H1 (cell line): ENCODE measurements around the gene SLC9B2. TPM values are rescaled to one million over a fixed set of nuclear protein-coding genes. Genes with fewer than 3 reads are reported as not detected.

ENCODE experiments used
- CTCF ChIA-PET: fragments of 300-600 bp; sonication (Branson Sonifier 250); formaldehyde crosslinking; loops from one replicate; lab custom pipeline; 2021; ENCODE audit not compliant: partially characterized antibody; lab: Charles Lee
- POLR2A ChIA-PET: fragments of 300-600 bp; sonication (Branson Sonifier 250); formaldehyde crosslinking; loops from one replicate; lab custom pipeline; 2021; ENCODE audit warnings: inconsistent platforms; ENCODE audit not compliant: partially characterized antibody; lab: Charles Lee
- DNase-seq, 2 experiments: peaks; one replicate each; pipeline versions ENCODE4 v3.0.0 to v3.0.0-alpha.2; 2010 to 2022; ENCODE audit warnings: low spot score in 2 of 2, low read depth in 1 of 2, mixed read lengths in 1 of 2
- FAIRE-seq: peaks from 2 replicates; lab custom pipeline; 2011; peaks lifted over from hg19 to GRCh38; lab: Jason Lieb, UNC
- H2AFZ ChIP-seq: 2 replicates; pipeline ENCODE4 v1.8.1; 2012; ENCODE audit warnings: low read length, inconsistent platforms
- H2AK5ac ChIP-seq: 2 replicates; pipeline ENCODE4 v1.6.1; 2013; ENCODE audit warnings: low read depth, low read length
- H2BK120ac ChIP-seq: replicated peaks from 2 replicates; pipeline ENCODE3; 2013; ENCODE audit warnings: low read depth, low read length, inconsistent platforms
- H2BK12ac ChIP-seq: 2 replicates; pipeline ENCODE4 v1.6.1; 2013; ENCODE audit warnings: low read depth, low read length
- H2BK15ac ChIP-seq: 2 replicates; pipeline ENCODE4 v1.6.1; 2013; ENCODE audit warnings: low read length
- H2BK20ac ChIP-seq: 2 replicates; pipeline ENCODE4 v1.6.1; 2013; ENCODE audit warnings: low read length
- H2BK5ac ChIP-seq: 2 replicates; pipeline ENCODE4 v1.6.1; 2013; ENCODE audit warnings: low read depth, low read length
- H3K14ac ChIP-seq: 2 replicates; pipeline ENCODE4 v1.6.1; 2013; ENCODE audit warnings: inconsistent platforms; ENCODE audit not compliant: insufficient read length
- H3K18ac ChIP-seq: 2 replicates; pipeline ENCODE4 v1.6.1; 2013; ENCODE audit warnings: low read length; ENCODE audit errors: extremely low read depth
- H3K23ac ChIP-seq: 2 replicates; pipeline ENCODE4 v1.6.1; 2013; ENCODE audit warnings: inconsistent platforms; ENCODE audit not compliant: insufficient read length
- H3K23me2 ChIP-seq: 2 replicates; pipeline ENCODE4 v1.6.1; 2013; ENCODE audit warnings: low read depth, low read length
- H3K27ac ChIP-seq: 2 replicates; pipeline ENCODE4 v1.6.1; 2011; ENCODE audit warnings: low read depth, low read length, inconsistent platforms
- H3K27me3 ChIP-seq, 4 experiments: replicated peaks in 1 of 4; 1 replicate in 1 of 4; 2 replicates in 3 of 4; pipeline versions ENCODE4 v1.6.1 to v1.8.1; 2011 to 2013; ENCODE audit warnings: low read length in 3 of 4, mild to moderate bottlenecking in 3 of 4, inconsistent platforms in 2 of 4, mixed read lengths in 2 of 4, moderate library complexity in 1 of 4; ENCODE audit not compliant: control insufficient read depth in 3 of 4, insufficient read depth in 3 of 4; ENCODE audit errors: extremely low read depth in 1 of 4
- H3K36me3 ChIP-seq, 4 experiments: 2 replicates each; pipeline versions ENCODE4 v1.6.1 to v1.8.1; 2011 to 2013; ENCODE audit warnings: mild to moderate bottlenecking in 4 of 4, low read length in 3 of 4, moderate library complexity in 2 of 4, control low read depth in 1 of 4, inconsistent platforms in 1 of 4; ENCODE audit not compliant: insufficient read depth in 4 of 4, control insufficient read depth in 2 of 4
- H3K4ac ChIP-seq: replicated peaks from 2 replicates; pipeline ENCODE3; 2013; ENCODE audit warnings: low read length, low read depth, mixed read lengths, inconsistent platforms; ENCODE audit not compliant: insufficient read length
- H3K4me1 ChIP-seq, 4 experiments: replicated peaks in 1 of 4; 1 replicate in 1 of 4; 2 replicates in 3 of 4; pipeline versions ENCODE4 v1.6.1 to v1.8.1; 2011 to 2013; ENCODE audit warnings: low read length in 3 of 4, inconsistent platforms in 2 of 4, mixed read lengths in 1 of 4; ENCODE audit not compliant: insufficient read depth in 4 of 4, control insufficient read depth in 3 of 4
- H3K4me2 ChIP-seq, 2 experiments: 2 replicates each; pipeline versions ENCODE4 v1.6.1 to v1.8.1; 2011 to 2013; ENCODE audit warnings: low read depth in 2 of 2, low read length in 2 of 2, control low read depth in 1 of 2, inconsistent platforms in 1 of 2, mild to moderate bottlenecking in 1 of 2; ENCODE audit not compliant: insufficient read depth in 1 of 2
- H3K4me3 ChIP-seq, 4 experiments: fragments of 200-600, 300-600 bp in 1 of 4; sonication (generic), shearing (Covaris generic), sonication (Bioruptor Twin) in 1 of 4; 2 replicates each; pipeline versions ENCODE4 v1.5.1 to v1.8.1; 2011 to 2016; ENCODE audit warnings: low read length in 4 of 4, low read depth in 3 of 4, control low read depth in 2 of 4, inconsistent platforms in 2 of 4, mild to moderate bottlenecking in 2 of 4, mixed read lengths in 1 of 4, moderate library complexity in 1 of 4; ENCODE audit not compliant: insufficient read depth in 2 of 4; ENCODE audit errors: extremely low read depth in 1 of 4
- H3K56ac ChIP-seq: replicated peaks from 2 replicates; pipeline ENCODE3; 2013; ENCODE audit warnings: low read depth, mild to moderate bottlenecking, mixed read lengths, low read length, inconsistent platforms; ENCODE audit not compliant: insufficient read length
- H3K79me1 ChIP-seq: 2 replicates; pipeline ENCODE4 v1.6.1; 2013; ENCODE audit warnings: low read depth, low read length, control low read depth
- H3K79me2 ChIP-seq, 2 experiments: 2 replicates each; pipeline versions ENCODE4 v1.6.1 to v1.8.1; 2012 to 2013; ENCODE audit warnings: low read length in 2 of 2, mild to moderate bottlenecking in 2 of 2, inconsistent platforms in 1 of 2; ENCODE audit not compliant: insufficient read depth in 2 of 2, control insufficient read depth in 1 of 2
- H3K9ac ChIP-seq, 4 experiments: replicated peaks in 1 of 4; 1 replicate in 1 of 4; 2 replicates in 3 of 4; pipeline versions ENCODE4 v1.6.1 to v1.8.1; 2011 to 2013; ENCODE audit warnings: low read depth in 3 of 4, low read length in 3 of 4, control low read depth in 2 of 4, mild to moderate bottlenecking in 2 of 4, moderate library complexity in 2 of 4, inconsistent platforms in 1 of 4; ENCODE audit errors: extremely low read depth in 1 of 4
- H3K9me3 ChIP-seq, 2 experiments: 2 replicates each; pipeline versions ENCODE4 v1.6.1 to v1.8.1; 2012 to 2013; ENCODE audit warnings: mild to moderate bottlenecking in 2 of 2, moderate library complexity in 2 of 2, control low read depth in 1 of 2, inconsistent platforms in 1 of 2, low read depth in 1 of 2, low read length in 1 of 2, mixed read lengths in 1 of 2; ENCODE audit not compliant: insufficient read depth in 2 of 2
- H4K20me1 ChIP-seq, 2 experiments: replicated peaks in 1 of 2; 2 replicates each; pipeline versions ENCODE3 to v1.8.1; 2011 to 2013; ENCODE audit warnings: inconsistent platforms in 2 of 2, low read length in 2 of 2, mild to moderate bottlenecking in 1 of 2; ENCODE audit not compliant: insufficient read depth in 2 of 2, control insufficient read depth in 1 of 2
- H4K5ac ChIP-seq: 2 replicates; pipeline ENCODE4 v1.6.1; 2013; ENCODE audit warnings: low read length, low read depth, mixed read lengths, inconsistent platforms; ENCODE audit not compliant: insufficient read length
- H4K8ac ChIP-seq: 2 replicates; pipeline ENCODE4 v1.8.0; 2013; ENCODE audit warnings: mild to moderate bottlenecking, moderate library complexity, low read length, inconsistent platforms; ENCODE audit not compliant: insufficient read depth; ENCODE audit errors: extremely low read depth
- H4K91ac ChIP-seq: replicated peaks from 2 replicates; pipeline ENCODE3; 2013; ENCODE audit warnings: low read length, mixed read lengths, inconsistent platforms; ENCODE audit not compliant: insufficient read length
- CHD1 ChIP-seq: IDR thresholded peaks from 2 replicates; pipeline ENCODE4 v1.6.1; 2012; ENCODE audit warnings: low read depth, low read length, improper control_type of control experiment
- EGR1 ChIP-seq: IDR thresholded peaks from 2 replicates; pipeline ENCODE4 v1.6.1; 2011; ENCODE audit warnings: low read depth, low read length, borderline replicate concordance
- KDM1A ChIP-seq: fragments of 200-600, 300-600 bp; sonication (generic); IDR thresholded peaks from 2 replicates; pipeline ENCODE4 v1.7.1; 2016; ENCODE audit warnings: mild to moderate bottlenecking, low read length, borderline replicate concordance
- WGBS, 2 experiments: shearing (Covaris generic) in 1 of 2; methylation state at CpG; one replicate each; pipeline versions ENCODE4 v1.1.6 to v1.1.7; 2013 to 2015; ENCODE audit warnings: low lambda C conversion rate in 2 of 2, mixed read lengths in 2 of 2, inconsistent platforms in 1 of 2, low coverage in 1 of 2, missing lambda C conversion rate in 1 of 2; ENCODE audit not compliant: insufficient replicate concordance in 2 of 2, insufficient coverage in 1 of 2, insufficient read length in 1 of 2; ENCODE audit errors: extremely low coverage in 1 of 2, missing lambda C conversion rate in 1 of 2; 5-methylcytosine and 5-hydroxymethylcytosine counted together
- polyA plus RNA-seq, 7 experiments: library from polyadenylated mRNA; depleted of rRNA in 3 of 7; stranded (reverse) in 5 of 7; unstranded in 2 of 7; fragments of >200 nt in 5 of 7; fragments of 200-250 nt in 2 of 7; gene quantifications; 1 replicate in 5 of 7; 2 replicates in 1 of 7; 4 replicates in 1 of 7; pipeline versions ENCODE4 v1.2.1 to v1.2.3, GENCODE V29; 2011 to 2013; ENCODE audit warnings: missing spikeins in 2 of 7, mixed read lengths in 2 of 7
- total RNA-seq: library from RNA; stranded (reverse); fragmentation: NEBNext Ultra II Directional; extraction: Animal tissue kit (Norgen Biotek cat#: 25700); gene quantifications from 2 replicates; pipeline ENCODE4 v1.2.1, GENCODE V29; 2021

The SLC9B2 gene
- total and polyA plus RNA-seq, 2 of the 8 experiments (the other 6 are each of a cell fraction or from before 2014, with no cell fraction given), result 3.2 to 5.2 TPM

DNA sequence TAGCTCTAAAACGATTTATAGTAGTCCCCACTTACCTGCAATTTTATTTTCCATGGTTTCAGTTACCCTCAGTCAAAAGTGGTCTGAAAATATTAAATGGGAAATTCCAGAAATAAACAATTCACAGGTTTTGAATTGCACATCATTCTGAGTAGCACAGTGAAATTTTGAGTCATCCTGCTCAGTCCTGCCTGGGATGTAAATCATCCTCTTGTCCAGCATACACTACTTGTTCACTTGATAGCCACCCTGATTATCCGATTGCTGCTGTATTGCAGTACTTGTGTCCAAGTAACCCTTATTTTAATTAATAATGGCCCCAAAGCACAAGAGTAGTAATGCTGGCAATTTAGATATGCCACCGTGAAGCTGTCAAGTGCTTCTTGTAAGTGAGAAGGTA, 46.6 kb upstream of the SLC9B2 start:
- no peak overlapping the region for H3K9ac ChIP-seq
- no peak overlapping the region for H3K18ac ChIP-seq
- H4K20me1 ChIP-seq, result no peaks in the 10 kb centered on the region
- no peaks in the 10 kb centered on the region for H3K4me1 ChIP-seq
- CTCF ChIA-PET, result interaction anchor here (0.6 kb wide), 1 partner anchor 663 kb away, joined by 3 read pairs; no protein-coding TSS in a partner anchor
- H2BK5ac ChIP-seq, result no peak overlapping the region
- H2BK120ac ChIP-seq, result no peak overlapping the region
- H4K91ac ChIP-seq, result no peak overlapping the region
- H3K4me3 ChIP-seq, result no peak overlapping the region
- no peaks in the 10 kb centered on the region for H3K79me1 ChIP-seq
- H2AFZ ChIP-seq, result no peak overlapping the region
- no peak overlapping the region for H2BK12ac ChIP-seq
- H2BK20ac ChIP-seq, result no peak overlapping the region
- TF ChIP-seq EGR1 (no peak), CHD1 (no peak), KDM1A (no peak)
- WGBS, 2 experiments, result 98% methylated on average over 3 of the region's 3 CpGs; no CpG with 5 or more reads in 1 of the 2 experiments
- no peaks in the 10 kb centered on the region for H3K27me3 ChIP-seq
- no peak overlapping the region for H2AK5ac ChIP-seq
- H3K14ac ChIP-seq, result no peak overlapping the region
- H4K8ac ChIP-seq, result no peak overlapping the region
- no peak overlapping the region for H3K27ac ChIP-seq
- POLR2A ChIA-PET, result no interaction called here
- H2BK15ac ChIP-seq, result no peak overlapping the region
- peaks cover 0 to 34% (median 10%) of the 10 kb centered on the region in 4 experiments; a peak in 5 of 8 replicates for H3K36me3 ChIP-seq
- H3K4ac ChIP-seq, result no peak overlapping the region
- DNase-seq, result no peak
- no peak overlapping the region for H3K4me2 ChIP-seq
- no peak for FAIRE-seq
- no peak overlapping the region for H4K5ac ChIP-seq
- no peak overlapping the region for H3K23ac ChIP-seq
- no peaks in the 10 kb centered on the region for H3K23me2 ChIP-seq
- no peaks in the 10 kb centered on the region for H3K79me2 ChIP-seq
- no peaks in the 10 kb centered on the region for H3K9me3 ChIP-seq
- H3K56ac ChIP-seq, result no peak overlapping the region
